ENCODE data around the gene ACAP2.
"Not testable (repeated sequence)": the region's sequence is repeated elsewhere in the genome, so short reads cannot be mapped to it uniquely, and the experiment has no call there.

ACAP2 gene

DNA sequence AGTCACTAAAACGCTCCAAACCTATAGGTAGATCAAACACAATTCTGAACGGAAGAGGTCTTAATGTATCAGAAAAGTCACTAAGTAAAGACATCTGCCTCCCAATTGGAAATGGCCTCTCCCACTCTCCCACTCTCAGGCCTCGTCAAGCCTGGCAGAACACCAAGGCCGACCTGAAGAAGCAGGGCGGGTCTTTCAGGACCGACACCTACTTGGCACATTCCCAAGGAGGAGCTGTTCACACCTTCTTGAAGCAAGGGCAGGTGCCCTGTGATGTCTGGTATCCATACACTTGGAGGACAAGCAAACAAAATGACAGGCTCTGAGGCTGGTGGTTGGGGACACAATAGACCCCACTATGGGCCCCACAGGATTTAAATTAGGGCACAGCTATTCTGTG, 201.9 kb downstream of the ACAP2 start:
- no peak for DNase-seq

DNA sequence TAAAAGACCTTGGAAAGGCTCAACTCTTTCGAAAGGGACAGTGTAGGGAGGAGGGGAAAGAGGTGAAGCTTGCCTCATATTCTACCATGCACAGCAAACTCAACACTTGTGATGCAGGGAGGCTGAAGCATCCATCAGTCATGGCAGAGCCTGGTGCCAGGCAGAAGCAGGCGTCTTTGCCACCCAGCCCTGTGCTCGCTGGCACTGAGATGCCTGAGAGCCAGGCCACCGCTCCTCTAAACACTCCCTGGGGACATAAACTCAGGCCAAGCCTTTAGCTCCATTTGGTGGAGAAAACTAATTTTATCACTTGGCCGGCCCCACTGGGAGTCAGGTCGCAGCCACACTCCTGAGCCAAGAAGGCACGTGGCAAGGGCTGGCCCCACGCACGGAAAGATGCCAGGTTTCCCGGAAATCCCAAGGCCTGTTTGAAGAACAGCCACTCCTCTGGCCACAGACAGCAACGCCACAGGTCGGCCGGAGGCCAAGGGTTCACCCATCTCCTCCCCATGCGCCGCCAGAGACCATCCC, 202.6 kb downstream of the ACAP2 start:
- DNase-seq: no peak

DNA sequence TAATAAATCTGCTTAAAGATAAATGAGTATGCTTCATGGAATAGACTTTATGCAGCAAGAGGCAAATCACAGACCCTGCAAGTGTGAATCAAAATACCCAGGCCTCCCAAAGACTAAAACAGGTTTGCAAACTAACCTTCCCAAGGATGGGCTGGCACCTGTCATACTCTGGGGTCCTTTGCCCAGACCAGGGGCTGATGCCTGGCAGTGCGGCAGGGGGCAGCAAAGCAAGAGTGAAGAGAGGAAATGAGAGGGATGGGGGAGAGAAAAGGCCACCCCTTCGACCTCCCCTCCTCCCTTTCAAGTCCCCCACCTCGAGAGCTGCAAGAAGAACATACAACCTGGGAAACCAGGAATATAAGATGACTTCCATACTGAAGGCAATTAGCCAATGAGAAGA, 203.7 kb downstream of the ACAP2 start:
- DNase-seq: no peak

DNA sequence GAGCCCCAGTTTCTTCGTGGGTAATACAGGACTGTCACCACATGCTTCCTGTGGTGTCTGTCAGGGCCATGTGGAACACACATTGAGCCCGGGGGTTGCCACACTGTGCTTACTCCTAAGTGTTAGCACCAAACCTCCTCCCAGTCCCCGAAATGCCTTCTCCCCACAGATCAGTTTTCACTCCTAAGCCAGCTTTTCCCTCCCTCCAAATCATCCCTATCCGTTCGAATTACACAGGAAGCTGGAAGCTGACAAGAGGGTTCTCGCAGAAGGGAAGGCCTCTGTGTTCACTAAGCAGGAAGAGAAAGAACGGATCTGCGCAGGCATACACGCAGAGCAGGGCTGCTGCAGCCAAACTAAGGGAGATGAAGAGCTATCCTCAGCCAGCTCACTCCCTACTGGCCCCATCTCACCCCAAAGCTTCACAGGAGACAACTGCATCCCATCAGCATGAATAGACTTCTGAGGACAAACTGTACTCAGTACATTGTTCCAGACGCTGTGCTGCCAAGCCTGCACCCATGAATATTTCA, 204.2 kb downstream of the ACAP2 start:
- DNase-seq: no peak

DNA sequence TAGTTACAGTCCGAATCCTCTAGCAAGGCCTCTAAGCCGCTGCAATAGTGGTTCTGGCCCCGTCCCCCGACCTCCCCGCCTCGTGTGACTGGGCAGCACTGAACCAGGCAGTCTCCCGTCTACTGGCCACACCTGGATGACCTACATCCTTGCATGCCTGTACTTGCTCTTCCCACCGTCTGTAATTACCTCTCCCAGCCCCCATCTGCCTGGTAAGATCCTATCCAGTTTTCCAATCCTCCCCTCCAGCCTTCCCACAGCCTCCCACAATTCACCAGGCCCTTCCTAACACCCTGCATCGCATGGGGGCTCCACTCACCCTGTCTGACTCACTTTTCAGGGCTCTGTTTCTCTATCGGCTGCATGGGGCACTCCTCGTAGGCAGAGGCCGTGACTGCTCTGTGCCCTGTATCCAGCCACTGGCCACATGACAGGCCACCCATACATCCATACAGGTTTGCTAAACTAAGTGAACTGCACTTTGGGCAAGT, 204.7 kb downstream of the ACAP2 start:
- DNase-seq: no peak

DNA sequence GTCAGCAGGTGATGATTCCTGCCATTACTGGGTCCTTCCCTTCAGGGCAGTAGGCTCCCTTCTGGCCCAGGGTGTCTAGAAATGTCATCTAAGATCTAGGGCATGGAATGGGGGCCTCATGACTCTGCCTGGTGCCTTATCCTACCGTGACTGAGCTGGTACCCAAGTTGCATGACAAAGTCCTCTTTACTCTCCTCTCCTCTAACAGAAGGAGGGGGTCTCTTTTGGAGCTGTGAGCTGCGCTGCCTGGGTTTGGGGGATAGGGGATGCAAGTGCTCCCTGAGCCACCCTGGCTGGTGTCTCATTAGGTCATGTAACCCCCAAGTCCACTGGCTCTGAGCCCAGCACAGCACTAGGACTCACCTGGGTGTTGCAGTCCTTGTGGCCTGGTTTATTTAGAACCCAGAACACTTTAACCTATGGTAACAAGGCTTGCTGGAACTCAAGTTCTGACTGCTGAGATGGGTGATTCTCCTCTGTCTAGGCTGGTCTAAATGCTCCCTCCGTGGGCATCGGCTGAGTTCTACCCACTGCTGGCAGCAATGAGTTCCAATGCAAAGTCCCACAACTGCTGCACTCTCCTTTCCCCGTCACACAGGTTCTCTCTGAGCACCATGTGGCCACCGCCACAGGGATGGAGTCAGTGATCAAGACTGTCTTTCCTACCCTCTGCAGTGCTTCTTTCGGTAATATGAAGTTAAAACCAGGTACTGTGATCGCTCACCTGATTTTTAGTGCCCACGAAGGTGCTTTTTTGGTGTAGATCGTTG, 205.8 kb downstream of the ACAP2 start:
- no peak for DNase-seq

DNA sequence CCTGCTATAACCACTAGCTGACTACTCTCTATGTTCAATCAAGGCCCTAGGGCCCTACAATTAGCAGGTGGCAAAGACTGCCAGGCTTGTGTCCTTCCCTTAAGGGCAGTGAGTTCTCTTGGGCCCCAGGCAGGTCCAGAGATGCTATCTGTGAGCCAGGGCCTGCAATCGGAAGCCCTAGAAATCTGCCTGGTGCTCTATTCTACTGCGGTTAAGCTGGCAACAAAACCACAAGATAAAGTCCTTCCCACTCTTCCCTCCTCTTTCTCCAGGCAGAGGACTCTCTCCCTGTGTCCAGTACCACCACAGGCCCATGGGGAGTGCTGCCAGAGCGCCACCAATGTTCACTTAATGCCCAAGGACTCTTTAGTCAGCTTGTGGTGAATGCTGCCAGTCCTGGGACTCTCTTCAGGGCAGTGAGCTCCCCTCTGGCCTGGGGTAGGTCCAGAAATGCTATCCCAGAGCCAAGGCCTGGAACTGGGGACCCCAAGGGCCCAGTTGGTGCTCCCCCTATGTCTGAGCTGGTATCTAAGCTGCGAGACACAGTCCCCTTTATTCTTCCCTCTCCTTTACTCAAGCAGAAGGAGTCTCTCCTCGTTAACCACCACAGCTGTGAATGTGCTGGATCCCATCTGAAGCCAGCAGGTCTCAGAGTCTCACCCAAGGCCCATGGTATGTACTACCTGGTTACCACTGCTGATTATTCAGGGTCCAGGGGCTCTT, 206.6 kb downstream of the ACAP2 start:
- DNase-seq: no peak

DNA sequence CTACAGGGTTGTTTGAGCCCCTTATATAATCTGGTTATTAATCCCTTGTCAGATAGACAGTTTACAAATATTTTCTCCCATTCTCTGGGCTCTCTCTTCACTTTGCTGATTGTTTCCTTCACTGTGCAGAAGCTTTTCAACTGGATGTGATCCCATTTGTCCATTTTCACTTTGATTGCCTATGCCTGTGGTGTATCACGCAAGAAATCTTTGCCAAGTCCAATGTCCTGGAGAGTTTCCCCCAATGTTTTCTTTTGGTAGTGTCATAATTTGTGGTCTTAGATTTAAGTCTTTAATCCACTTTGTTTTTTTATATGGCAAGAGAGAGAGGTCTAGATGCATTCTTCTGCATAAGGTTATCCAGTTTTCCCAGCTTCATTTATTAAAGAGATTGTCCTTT, 212.6 kb downstream of the ACAP2 start:
- DNase-seq: no peak

DNA sequence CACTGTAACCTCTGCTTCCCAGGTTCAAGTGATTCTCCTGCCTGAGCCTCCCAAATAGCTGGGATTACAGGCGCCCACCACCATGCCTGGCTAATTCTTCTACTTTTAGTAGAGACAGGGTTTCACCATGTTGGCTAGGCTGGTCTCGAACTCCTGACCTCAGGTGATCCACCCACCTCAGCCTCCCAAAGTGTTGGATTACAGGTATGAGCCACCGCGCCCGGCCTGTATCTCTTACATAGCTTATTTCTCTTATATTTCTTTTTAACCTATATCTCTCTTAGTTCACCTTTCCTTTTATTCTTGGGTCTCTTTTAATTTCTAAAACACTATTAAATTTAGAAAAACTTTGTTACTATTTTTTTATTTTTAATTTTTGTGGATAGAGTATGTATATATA, 213.9 kb downstream of the ACAP2 start:
- not testable (repeated sequence) for DNase-seq

DNA sequence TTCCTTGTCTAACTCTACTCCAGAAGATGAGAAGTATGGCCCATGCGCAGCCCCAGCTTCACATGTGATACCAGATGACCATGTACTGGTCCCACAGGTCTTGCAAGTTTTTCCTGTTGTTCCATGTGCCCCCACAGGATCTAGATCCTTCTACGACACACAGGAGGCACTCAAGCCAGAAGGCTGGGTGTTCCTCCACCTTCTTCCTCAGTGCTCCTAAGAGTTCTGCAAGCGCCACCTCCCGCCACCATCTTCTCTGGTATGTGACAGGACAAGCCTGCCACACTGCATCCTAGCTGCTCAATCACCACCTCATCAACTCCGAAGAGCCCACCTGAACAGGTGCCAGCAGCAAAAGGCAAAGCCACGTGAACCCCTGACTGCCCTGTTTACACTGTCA, 214.9 kb downstream of the ACAP2 start:
- DNase-seq: no peak

DNA sequence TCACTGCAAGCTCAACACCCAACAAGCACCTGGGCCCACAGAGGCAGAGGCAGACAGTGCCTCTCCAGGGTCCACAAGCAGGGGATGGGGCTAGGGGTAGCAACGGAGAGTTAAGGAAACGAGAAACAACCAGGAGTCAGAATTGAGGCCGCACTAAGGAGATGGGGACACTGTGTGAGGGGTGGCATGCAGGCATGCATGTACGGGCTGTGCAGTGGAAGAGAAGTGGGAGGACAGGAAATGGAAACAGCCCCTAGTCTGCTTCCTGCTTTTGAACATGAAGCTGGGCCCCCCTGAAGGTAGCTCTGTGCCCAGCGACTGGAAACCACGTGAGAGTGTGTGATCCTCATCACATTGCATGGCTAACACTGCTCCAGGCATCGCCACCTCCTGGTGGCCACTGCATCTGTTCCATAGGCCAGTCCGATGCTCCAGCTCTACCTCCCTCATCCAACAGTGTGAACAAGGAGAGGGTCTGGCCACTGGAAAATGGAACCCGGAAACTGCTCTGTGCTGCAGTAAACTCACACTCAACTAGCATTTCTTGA, 215.8 kb downstream of the ACAP2 start:
- no peak for DNase-seq

DNA sequence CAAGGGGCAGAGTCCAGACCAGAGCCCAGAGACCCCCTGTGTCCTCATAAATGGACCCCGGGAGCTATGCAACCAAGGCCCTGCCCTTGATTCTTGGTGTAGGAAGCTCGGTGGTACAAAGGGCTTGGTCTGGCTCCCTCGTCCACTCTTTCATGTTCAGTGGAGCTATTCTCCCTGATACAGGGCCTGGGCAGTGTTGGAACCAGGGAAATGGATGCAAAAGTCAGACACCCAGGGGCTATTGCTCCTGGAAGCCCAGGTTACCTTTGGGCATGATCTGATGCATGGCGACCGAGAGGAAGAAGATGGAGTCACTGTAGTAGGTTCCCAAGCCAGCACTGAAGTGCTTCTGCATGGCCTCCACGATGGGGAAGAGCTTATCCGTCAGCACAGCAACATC, 216.4 kb downstream of the ACAP2 start:
- no peak for DNase-seq

DNA sequence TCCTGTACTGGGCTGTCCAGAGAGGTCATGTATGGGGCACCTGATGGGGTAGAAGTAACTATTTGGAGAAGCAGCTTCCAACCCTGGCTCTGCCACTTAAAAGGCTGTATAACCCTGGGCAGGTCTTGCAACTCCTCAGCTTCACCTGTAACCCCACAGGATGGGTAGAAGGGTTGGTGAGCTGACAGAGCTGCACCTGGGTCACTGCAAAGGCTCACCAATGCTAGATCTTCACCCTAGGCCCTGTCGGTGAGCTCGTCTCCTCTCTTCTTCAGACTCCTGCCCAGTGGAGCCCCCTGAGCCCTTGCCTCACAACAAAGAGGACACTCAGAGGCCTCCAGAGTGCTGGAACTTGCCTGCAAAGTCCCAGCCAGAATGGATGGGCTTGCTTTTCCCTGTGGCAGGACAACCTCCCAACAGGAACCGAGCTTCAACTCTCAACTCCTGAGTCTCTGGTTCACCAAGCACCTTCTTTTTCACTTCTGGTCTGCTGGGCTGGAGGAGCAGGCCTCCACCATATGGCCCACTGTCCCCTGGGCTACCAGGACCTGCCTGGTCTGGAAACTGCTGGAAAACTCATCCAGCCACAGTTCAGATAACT, 217.7 kb downstream of the ACAP2 start:
- DNase-seq: no peak
